NCI-H524 treated with DMSO at 0.1 percent for 48 hours (cell line): Measurements from ENCODE around the gene SAMD3.
"Not testable (repeated sequence)": the region's sequence is repeated elsewhere in the genome, so short reads cannot be mapped to it uniquely, and the experiment has no call there.

ENCODE experiments used
- DNase-seq: peaks from one replicate; lab custom pipeline; 2025; lab: John Stamatoyannopoulos, UW

SAMD3 gene

GRCh38 chr6:130222775-130223174, at the start of gene SAMD3:
SAMD3 (minus strand) TSS chr6:130222951; CDS start chr6:130215273, 7,678 bp downstream.
- DNase-seq, result no peak

- DNase-seq, result no peak
Observed at GRCh38 chr6:130269969-130270635, 47.4 kb upstream of the SAMD3 start.

- not testable (repeated sequence) for DNase-seq
Observed at GRCh38 chr6:130265553-130265952, 42.8 kb upstream of the SAMD3 start.

- no peak for DNase-seq
Observed at GRCh38 chr6:130262008-130262407, 39.3 kb upstream of the SAMD3 start.

- not testable (repeated sequence) for DNase-seq
Observed at GRCh38 chr6:130261558-130261957, 38.8 kb upstream of the SAMD3 start.

- DNase-seq, result not testable (repeated sequence)
Observed at GRCh38 chr6:130260614-130261241, 38.0 kb upstream of the SAMD3 start.

GRCh38 chr6:130260050-130260462, 37.3 kb upstream of the SAMD3 start:
- DNase-seq, result not testable (repeated sequence)

- DNase-seq, result no peak
Observed at GRCh38 chr6:130259557-130259956, 36.8 kb upstream of the SAMD3 start.

- no peak for DNase-seq
Observed at GRCh38 chr6:130259140-130259539, 36.4 kb upstream of the SAMD3 start.

GRCh38 chr6:130252527-130253237, 29.9 kb upstream of the SAMD3 start:
- DNase-seq, result no peak

GRCh38 chr6:130245267-130245666, 22.5 kb upstream of the SAMD3 start:
- DNase-seq, result no peak

- no peak for DNase-seq
Observed at GRCh38 chr6:130244728-130245127, 22.0 kb upstream of the SAMD3 start.

- no peak for DNase-seq
Observed at GRCh38 chr6:130240232-130240631, 17.5 kb upstream of the SAMD3 start.

- no peak for DNase-seq
Observed at GRCh38 chr6:130239755-130240154, 17.0 kb upstream of the SAMD3 start.

- no peak for DNase-seq
Observed at GRCh38 chr6:130233330-130233729, 10.6 kb upstream of the SAMD3 start.

- not testable (repeated sequence) for DNase-seq
Observed at GRCh38 chr6:130230531-130230930, 7.8 kb upstream of the SAMD3 start.

- DNase-seq, result no peak
Observed at GRCh38 chr6:130229645-130230044, 6.9 kb upstream of the SAMD3 start.

- no peak for DNase-seq
Observed at GRCh38 chr6:130223508-130223907, 757 bp upstream of the SAMD3 start.

GRCh38 chr6:130218134-130218533, 4.6 kb downstream of the SAMD3 start:
- no peak for DNase-seq

- DNase-seq, result no peak
Observed at GRCh38 chr6:130216620-130217019, 6.1 kb downstream of the SAMD3 start.

- no peak for DNase-seq
Observed at GRCh38 chr6:130215526-130215925, 7.2 kb downstream of the SAMD3 start.

- DNase-seq, result no peak
Observed at GRCh38 chr6:130212215-130212874, 10.4 kb downstream of the SAMD3 start.

- DNase-seq, result no peak
Observed at GRCh38 chr6:130211691-130212090, 11.1 kb downstream of the SAMD3 start.
